ENCODE data around the gene ZNF148. TPM values are rescaled to one million over a fixed set of nuclear protein-coding genes. Genes with fewer than 3 reads are reported as not detected.

The ZNF148 gene
- total and polyA plus RNA-seq, 9 donors = 12.9 to 36.0 (median 19.8) TPM

GRCh38 chr3:125340121-125340520, 35.0 kb downstream of the ZNF148 start:
- no peaks in the 10 kb centered on the region for H3K27me3 ChIP-seq (ENCODE audit: control insufficient read depth, insufficient read depth, low read length)
- H3K36me3 ChIP-seq (ENCODE audit: control insufficient read depth, insufficient read depth, low read length) = no peaks in the 10 kb centered on the region
- H3K9me3 ChIP-seq (replicated peaks; ENCODE audit: control insufficient read depth, low read depth, low read length) = peaks cover 36% of the 10 kb centered on the region
- H3K27ac ChIP-seq (ENCODE audit: low read length) = no peak overlapping the region
- H3K4me1 ChIP-seq (ENCODE audit: control insufficient read depth, insufficient read depth, low read length) = no peaks in the 10 kb centered on the region
- WGBS (ENCODE audit: insufficient coverage) = 86% methylated on average over 1 of the region's 2 CpGs
- H3K4me3 ChIP-seq (ENCODE audit: low read length) = no peak overlapping the region
- DNase-seq = no peak

GRCh38 chr3:125337506-125337905, 37.6 kb downstream of the ZNF148 start:
- Histone ChIP-seq H3K27ac (ENCODE audit: low read length) (no peak overlapping the region), H3K36me3 (ENCODE audit: control insufficient read depth, insufficient read depth, low read length) (no peaks in the 10 kb centered on the region), H3K4me3 (ENCODE audit: low read length) (no peak overlapping the region), H3K9me3 (replicated peaks; ENCODE audit: control insufficient read depth, low read depth, low read length) (peaks cover 18% of the 10 kb centered on the region), H3K27me3 (ENCODE audit: control insufficient read depth, insufficient read depth, low read length) (no peaks in the 10 kb centered on the region), H3K4me1 (ENCODE audit: control insufficient read depth, insufficient read depth, low read length) (no peaks in the 10 kb centered on the region)
- WGBS (ENCODE audit: insufficient coverage) = no CpG with 5 or more reads among the region's 2 CpGs
- DNase-seq = no peak

- Histone ChIP-seq H3K4me1 (ENCODE audit: control insufficient read depth, insufficient read depth, low read length) (no peaks in the 10 kb centered on the region), H3K4me3 (ENCODE audit: low read length) (no peak overlapping the region), H3K9me3 (replicated peaks; ENCODE audit: control insufficient read depth, low read depth, low read length) (peaks cover 3% of the 10 kb centered on the region), H3K27ac (ENCODE audit: low read length) (no peak overlapping the region), H3K36me3 (ENCODE audit: control insufficient read depth, insufficient read depth, low read length) (peaks cover 4% of the 10 kb centered on the region), H3K27me3 (ENCODE audit: control insufficient read depth, insufficient read depth, low read length) (no peaks in the 10 kb centered on the region)
- WGBS (ENCODE audit: insufficient coverage) = 100% methylated on average over 4 of the region's 5 CpGs
- no peak for DNase-seq
Measured at GRCh38 chr3:125334675-125335560, 40.2 kb downstream of the ZNF148 start.

DNA sequence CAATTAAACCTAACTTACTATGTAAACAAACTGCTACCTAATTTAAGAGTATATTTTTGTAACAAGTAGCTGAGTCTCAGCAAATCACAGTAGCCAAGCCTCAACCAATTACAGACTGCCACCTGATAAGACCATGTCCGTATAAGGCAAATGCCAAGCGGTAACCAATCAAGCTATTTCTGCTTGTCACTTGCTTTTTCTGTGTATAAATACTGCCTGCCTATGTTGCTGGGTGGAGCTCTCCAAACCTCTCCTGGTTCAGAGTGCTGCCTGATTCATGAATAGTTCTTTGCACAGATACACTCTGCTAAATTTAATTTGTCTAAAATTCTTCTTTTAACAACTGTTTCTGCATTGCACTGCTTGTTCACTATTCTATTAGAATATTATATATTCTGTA, 42.6 kb downstream of the ZNF148 start:
- Histone ChIP-seq H3K27ac (ENCODE audit: low read length) (no peak overlapping the region), H3K36me3 (ENCODE audit: control insufficient read depth, insufficient read depth, low read length) (peaks cover 7% of the 10 kb centered on the region), H3K9me3 (replicated peaks; ENCODE audit: control insufficient read depth, low read depth, low read length) (no peaks in the 10 kb centered on the region), H3K27me3 (ENCODE audit: control insufficient read depth, insufficient read depth, low read length) (no peaks in the 10 kb centered on the region), H3K4me3 (ENCODE audit: low read length) (no peak overlapping the region), H3K4me1 (ENCODE audit: control insufficient read depth, insufficient read depth, low read length) (no peaks in the 10 kb centered on the region)
- no peak for DNase-seq
- no CpG with 5 or more reads among the region's 2 CpGs for WGBS (ENCODE audit: insufficient coverage)

DNA sequence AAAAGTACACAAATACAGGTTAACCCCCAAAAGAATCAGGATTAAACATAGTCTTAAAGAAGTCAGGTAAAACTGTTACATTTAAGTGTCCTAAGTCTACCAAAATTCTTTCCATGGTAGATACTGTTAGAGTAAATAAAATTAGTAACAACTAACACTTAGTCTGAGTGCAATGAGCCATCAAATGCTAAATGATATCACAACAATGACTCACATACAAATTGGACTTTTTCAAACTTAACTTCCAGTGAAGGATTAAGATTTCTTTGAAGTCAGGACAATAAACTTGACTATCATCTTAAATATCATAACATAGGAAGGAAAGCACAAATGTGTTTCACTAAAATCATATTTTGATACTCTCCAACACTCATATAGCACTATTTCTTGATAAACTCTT, 43.9 kb downstream of the ZNF148 start:
- H3K27me3 ChIP-seq (ENCODE audit: control insufficient read depth, insufficient read depth, low read length) = no peaks in the 10 kb centered on the region
- H3K27ac ChIP-seq (ENCODE audit: low read length) = no peak overlapping the region
- H3K9me3 ChIP-seq (replicated peaks; ENCODE audit: control insufficient read depth, low read depth, low read length) = no peaks in the 10 kb centered on the region
- H3K36me3 ChIP-seq (ENCODE audit: control insufficient read depth, insufficient read depth, low read length) = peaks cover 7% of the 10 kb centered on the region
- H3K4me3 ChIP-seq (ENCODE audit: low read length) = no peak overlapping the region
- no peaks in the 10 kb centered on the region for H3K4me1 ChIP-seq (ENCODE audit: control insufficient read depth, insufficient read depth, low read length)
- no peak for DNase-seq

DNA sequence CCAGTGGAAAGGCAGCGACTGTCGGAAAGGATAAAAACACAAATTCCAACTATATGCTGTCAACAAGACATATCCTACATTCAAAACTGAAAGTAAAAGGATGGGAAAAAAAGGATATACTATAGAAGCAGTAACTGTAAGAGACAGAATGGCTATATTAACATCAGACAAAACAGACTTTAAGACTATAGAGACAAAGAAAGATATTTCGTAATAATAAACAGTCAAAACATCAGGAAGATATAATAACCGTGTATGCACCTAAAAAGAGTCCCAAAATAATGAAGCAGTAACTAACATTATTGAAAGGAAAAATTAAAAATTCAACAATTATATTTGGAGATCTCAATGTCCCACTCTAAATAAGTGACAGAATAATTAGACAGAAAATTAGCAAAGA, 48.2 kb downstream of the ZNF148 start:
- Histone ChIP-seq H3K27me3 (ENCODE audit: control insufficient read depth, insufficient read depth, low read length) (no peaks in the 10 kb centered on the region), H3K4me3 (ENCODE audit: low read length) (no peak overlapping the region), H3K36me3 (ENCODE audit: control insufficient read depth, insufficient read depth, low read length) (peaks cover 16% of the 10 kb centered on the region), H3K27ac (ENCODE audit: low read length) (no peak overlapping the region), H3K4me1 (ENCODE audit: control insufficient read depth, insufficient read depth, low read length) (no peaks in the 10 kb centered on the region), H3K9me3 (replicated peaks; ENCODE audit: control insufficient read depth, low read depth, low read length) (peaks cover 9% of the 10 kb centered on the region)
- DNase-seq = no peak
- WGBS (ENCODE audit: insufficient coverage) = no CpG with 5 or more reads among the region's 4 CpGs

DNA sequence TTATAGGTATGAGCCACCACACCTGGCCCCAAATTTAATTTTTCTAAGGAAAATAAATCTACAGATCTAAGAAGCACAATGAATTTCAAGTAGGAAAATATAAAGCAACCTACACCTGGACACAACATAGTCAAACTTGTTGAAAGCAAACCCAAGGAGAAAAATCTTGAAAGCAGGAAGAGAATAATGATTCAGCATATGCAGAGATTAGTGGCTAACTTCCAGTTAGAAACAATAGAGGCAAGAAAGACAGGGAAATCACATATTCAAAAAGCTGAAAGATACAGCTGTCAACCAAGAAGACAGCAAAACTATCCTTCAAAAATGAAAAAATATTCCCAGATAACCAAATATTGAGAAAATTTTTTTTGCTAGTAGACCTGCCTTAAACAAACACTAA, 49.4 kb downstream of the ZNF148 start:
- H3K4me3 ChIP-seq (ENCODE audit: low read length) = no peak overlapping the region
- DNase-seq = no peak
- H3K27ac ChIP-seq (ENCODE audit: low read length) = no peak overlapping the region
- H3K27me3 ChIP-seq (ENCODE audit: control insufficient read depth, insufficient read depth, low read length) = no peaks in the 10 kb centered on the region
- peaks cover 9% of the 10 kb centered on the region for H3K9me3 ChIP-seq (replicated peaks; ENCODE audit: control insufficient read depth, low read depth, low read length)
- no peaks in the 10 kb centered on the region for H3K4me1 ChIP-seq (ENCODE audit: control insufficient read depth, insufficient read depth, low read length)
- H3K36me3 ChIP-seq (ENCODE audit: control insufficient read depth, insufficient read depth, low read length) = peaks cover 16% of the 10 kb centered on the region

DNA sequence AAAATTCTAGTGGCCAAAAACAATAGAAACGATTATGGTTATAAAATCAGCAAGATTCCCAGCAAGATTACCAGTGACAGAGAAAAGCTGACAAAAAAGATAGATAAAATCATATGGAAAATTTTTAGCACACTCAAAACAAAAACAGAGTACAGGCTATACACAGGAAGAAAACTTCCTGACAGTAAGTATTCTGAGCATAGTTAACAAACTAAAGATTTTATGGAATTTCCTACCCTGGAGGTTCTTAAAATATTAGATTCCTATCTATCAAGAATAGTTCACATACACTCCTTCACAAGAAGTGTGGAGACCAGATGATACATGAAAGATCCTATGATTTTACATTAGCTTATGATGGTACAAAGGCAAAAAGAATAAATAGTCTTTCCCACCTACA, 50.8 kb downstream of the ZNF148 start:
- no CpG with 5 or more reads among the region's 1 CpG for WGBS (ENCODE audit: insufficient coverage)
- DNase-seq = no peak
- H3K27me3 ChIP-seq (ENCODE audit: control insufficient read depth, insufficient read depth, low read length) = no peaks in the 10 kb centered on the region
- H3K36me3 ChIP-seq (ENCODE audit: control insufficient read depth, insufficient read depth, low read length) = peaks cover 12% of the 10 kb centered on the region
- H3K4me1 ChIP-seq (ENCODE audit: control insufficient read depth, insufficient read depth, low read length) = no peaks in the 10 kb centered on the region
- H3K9me3 ChIP-seq (replicated peaks; ENCODE audit: control insufficient read depth, low read depth, low read length) = peaks cover 9% of the 10 kb centered on the region
- H3K4me3 ChIP-seq (ENCODE audit: low read length) = no peak overlapping the region
- H3K27ac ChIP-seq (ENCODE audit: low read length) = no peak overlapping the region

GRCh38 chr3:125322917-125323316, 52.2 kb downstream of the ZNF148 start:
- no peaks in the 10 kb centered on the region for H3K4me1 ChIP-seq (ENCODE audit: control insufficient read depth, insufficient read depth, low read length)
- DNase-seq = no peak
- H3K27me3 ChIP-seq (ENCODE audit: control insufficient read depth, insufficient read depth, low read length) = no peaks in the 10 kb centered on the region
- H3K36me3 ChIP-seq (ENCODE audit: control insufficient read depth, insufficient read depth, low read length) = peaks cover 11% of the 10 kb centered on the region
- no peak overlapping the region for H3K4me3 ChIP-seq (ENCODE audit: low read length)
- peaks cover 9% of the 10 kb centered on the region for H3K9me3 ChIP-seq (replicated peaks; ENCODE audit: control insufficient read depth, low read depth, low read length)
- no peak overlapping the region for H3K27ac ChIP-seq (ENCODE audit: low read length)
- WGBS (ENCODE audit: insufficient coverage) = no CpG with 5 or more reads among the region's 2 CpGs

- WGBS (ENCODE audit: insufficient coverage) = 67% methylated on average over 1 of the region's 6 CpGs
- peaks cover 9% of the 10 kb centered on the region for H3K9me3 ChIP-seq (replicated peaks; ENCODE audit: control insufficient read depth, low read depth, low read length)
- no peak overlapping the region for H3K4me3 ChIP-seq (ENCODE audit: low read length)
- peak; percentile 12 for DNase-seq
- H3K27ac ChIP-seq (ENCODE audit: low read length) = no peak overlapping the region
- H3K27me3 ChIP-seq (ENCODE audit: control insufficient read depth, insufficient read depth, low read length) = no peaks in the 10 kb centered on the region
- peaks cover 11% of the 10 kb centered on the region for H3K36me3 ChIP-seq (ENCODE audit: control insufficient read depth, insufficient read depth, low read length)
- no peaks in the 10 kb centered on the region for H3K4me1 ChIP-seq (ENCODE audit: control insufficient read depth, insufficient read depth, low read length)
Measured at GRCh38 chr3:125322166-125322565, 53.0 kb downstream of the ZNF148 start.

- H3K36me3 ChIP-seq (ENCODE audit: control insufficient read depth, insufficient read depth, low read length) = peaks cover 8% of the 10 kb centered on the region
- H3K4me3 ChIP-seq (ENCODE audit: low read length) = no peak overlapping the region
- H3K27me3 ChIP-seq (ENCODE audit: control insufficient read depth, insufficient read depth, low read length) = no peaks in the 10 kb centered on the region
- H3K4me1 ChIP-seq (ENCODE audit: control insufficient read depth, insufficient read depth, low read length) = no peaks in the 10 kb centered on the region
- no peak for DNase-seq
- H3K9me3 ChIP-seq (replicated peaks; ENCODE audit: control insufficient read depth, low read depth, low read length) = no peaks in the 10 kb centered on the region
- no peak overlapping the region for H3K27ac ChIP-seq (ENCODE audit: low read length)
- WGBS (ENCODE audit: insufficient coverage) = 100% methylated on average over 1 of the region's 2 CpGs
Measured at GRCh38 chr3:125319765-125320164, 55.4 kb downstream of the ZNF148 start.

Measured in muscle of leg (tissue), 11 donors.